Thyroid gland (tissue), 4 donors: Measurements from ENCODE around the gene ACTL7B.

Experiments
- CTCF ChIP-seq, 6 experiments: fragments of 200-600 bp in 3 of 6; fragments of 450-650 bp in 3 of 6; sonication (generic) in 3 of 6; IDR thresholded peaks; one replicate each; pipeline ENCODE4 v1.5.1; 2016 to 2019; ENCODE audit warnings: antibody characterized with exemption in 6 of 6, mild to moderate bottlenecking in 2 of 6, inconsistent platforms in 1 of 6, moderate library complexity in 1 of 6
- POLR2A ChIP-seq, 2 donors: fragments of 450-650 bp; IDR thresholded peaks; one replicate each; pipeline ENCODE4 v1.6.1; 2017; ENCODE audit warnings: antibody characterized with exemption in 2 of 2, mild to moderate bottlenecking in 2 of 2, moderate library complexity in 1 of 2

DNA sequence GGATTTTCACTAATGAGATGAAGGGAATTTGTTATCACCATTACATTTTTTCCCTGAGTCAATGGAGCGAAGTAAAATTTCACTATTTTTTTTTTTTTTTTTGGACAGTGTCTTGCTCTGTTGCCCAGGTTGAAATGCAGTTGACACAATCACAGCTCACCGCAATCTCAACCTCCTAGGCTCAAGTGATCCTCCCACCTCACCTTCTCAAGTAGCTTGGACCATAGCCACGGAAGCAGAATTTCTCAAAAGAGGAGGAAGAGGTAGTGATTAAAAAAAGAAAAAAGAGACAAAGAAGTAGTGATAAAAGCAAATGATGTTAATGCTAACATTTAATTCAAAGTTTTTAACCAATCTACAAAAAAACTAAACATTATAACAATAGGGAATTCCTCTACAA, 48.4 kb upstream of the ACTL7B start:
- TF ChIP-seq CTCF (IDR thresholded peaks at IDR 0.05) (no peak), POLR2A (IDR thresholded peaks at IDR 0.05) (no peak)
